ENCODE measurements around the gene MYO6.

Gene MYO6

GRCh38 chr6:75770844-75771243, 21.8 kb downstream of the MYO6 start:
- no peak for DNase-seq

GRCh38 chr6:75775219-75775618, 26.2 kb downstream of the MYO6 start:
- peak; percentile 7 for DNase-seq

DNA sequence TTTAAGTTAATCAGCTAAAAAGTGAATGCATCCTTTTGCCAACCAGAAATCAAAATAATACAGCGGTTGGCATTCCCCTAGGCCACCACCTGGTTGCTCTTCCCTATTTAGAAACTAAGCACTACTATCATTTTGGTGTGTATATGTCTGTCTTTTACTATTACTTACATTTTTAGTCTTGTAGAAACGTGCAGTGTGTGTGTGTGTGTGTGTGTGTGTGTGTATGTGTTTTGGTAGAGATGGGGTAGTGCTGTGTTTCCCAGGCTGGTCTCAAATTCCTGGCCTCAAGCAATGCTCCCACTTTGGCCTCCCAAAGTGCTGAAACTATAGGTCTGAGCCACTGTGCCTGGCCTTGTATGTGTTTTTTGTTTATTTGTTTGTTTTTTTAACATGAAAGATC, 27.4 kb downstream of the MYO6 start:
- no peak for DNase-seq

GRCh38 chr6:75778757-75779156, 29.7 kb downstream of the MYO6 start:
- no peak for DNase-seq

DNA sequence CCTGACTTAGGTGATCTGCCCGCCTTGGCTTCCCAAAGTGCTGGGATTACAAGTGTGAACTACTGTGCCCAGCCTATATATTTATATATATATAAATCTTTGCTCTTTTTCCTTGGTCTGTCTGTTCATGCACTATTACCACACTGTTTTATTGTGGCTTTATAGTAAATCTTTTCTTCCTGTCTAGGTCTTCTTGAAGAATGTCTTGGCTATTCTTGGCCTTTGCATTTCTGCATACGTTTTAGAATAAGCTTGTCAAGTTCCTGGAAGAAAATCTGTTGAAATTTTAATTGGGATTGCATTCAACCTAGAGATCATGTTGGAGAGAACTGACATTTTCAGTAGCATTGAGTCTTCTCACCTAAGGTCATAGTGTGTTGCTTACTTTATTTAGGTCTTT, 37.1 kb downstream of the MYO6 start:
- no peak for DNase-seq

DNA sequence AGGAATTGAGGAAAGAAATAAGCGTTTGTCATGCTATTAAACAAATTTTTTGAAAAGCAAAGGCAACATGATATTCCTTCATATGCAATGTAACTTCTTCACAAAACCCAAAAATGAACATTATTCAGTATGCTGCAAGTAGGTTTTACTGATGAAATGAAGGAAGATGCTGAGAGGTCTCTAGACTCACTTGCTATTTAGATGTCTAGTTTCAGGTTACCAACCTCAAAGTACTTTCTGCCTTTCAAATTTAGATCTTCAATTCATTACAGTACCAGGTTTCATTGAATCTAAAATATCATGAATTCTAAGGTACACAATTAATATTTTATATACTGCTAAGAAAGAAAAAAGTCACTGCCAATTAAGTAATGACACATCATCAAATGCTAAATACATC, 39.9 kb downstream of the MYO6 start:
- DNase-seq, result no peak

- no peak for DNase-seq
Measured at GRCh38 chr6:75791881-75792280, 42.8 kb downstream of the MYO6 start.

DNA sequence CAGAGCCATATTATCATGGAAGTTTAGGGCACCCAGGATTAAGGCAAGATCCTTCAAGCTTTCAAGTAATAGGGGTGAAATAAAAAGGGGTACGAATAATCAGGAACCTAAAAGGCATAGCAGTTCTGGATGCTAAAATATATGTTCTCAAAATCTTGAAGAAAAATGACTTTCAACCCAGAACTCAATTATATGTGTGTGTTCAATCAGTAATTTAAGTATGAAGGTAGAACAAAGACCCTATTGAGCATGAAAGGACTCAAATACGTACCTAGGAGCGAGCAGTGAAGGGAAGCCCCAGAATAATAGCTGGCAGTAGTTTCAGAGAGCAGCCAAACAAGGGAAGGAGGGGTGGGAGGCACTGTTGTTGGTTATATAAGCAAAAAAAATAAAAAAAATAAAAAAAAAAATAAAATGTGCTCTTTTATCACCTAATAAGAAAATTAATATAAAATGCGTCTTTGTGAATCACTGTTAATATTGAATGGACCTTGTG, 45.4 kb downstream of the MYO6 start:
- no peak for DNase-seq

- no peak for DNase-seq
Measured at GRCh38 chr6:75794954-75795739, 46.1 kb downstream of the MYO6 start.

GRCh38 chr6:75796723-75797122, 47.7 kb downstream of the MYO6 start:
- no peak for DNase-seq

GRCh38 chr6:75800133-75800532, 51.1 kb downstream of the MYO6 start:
- peak; percentile 22 for DNase-seq

DNA sequence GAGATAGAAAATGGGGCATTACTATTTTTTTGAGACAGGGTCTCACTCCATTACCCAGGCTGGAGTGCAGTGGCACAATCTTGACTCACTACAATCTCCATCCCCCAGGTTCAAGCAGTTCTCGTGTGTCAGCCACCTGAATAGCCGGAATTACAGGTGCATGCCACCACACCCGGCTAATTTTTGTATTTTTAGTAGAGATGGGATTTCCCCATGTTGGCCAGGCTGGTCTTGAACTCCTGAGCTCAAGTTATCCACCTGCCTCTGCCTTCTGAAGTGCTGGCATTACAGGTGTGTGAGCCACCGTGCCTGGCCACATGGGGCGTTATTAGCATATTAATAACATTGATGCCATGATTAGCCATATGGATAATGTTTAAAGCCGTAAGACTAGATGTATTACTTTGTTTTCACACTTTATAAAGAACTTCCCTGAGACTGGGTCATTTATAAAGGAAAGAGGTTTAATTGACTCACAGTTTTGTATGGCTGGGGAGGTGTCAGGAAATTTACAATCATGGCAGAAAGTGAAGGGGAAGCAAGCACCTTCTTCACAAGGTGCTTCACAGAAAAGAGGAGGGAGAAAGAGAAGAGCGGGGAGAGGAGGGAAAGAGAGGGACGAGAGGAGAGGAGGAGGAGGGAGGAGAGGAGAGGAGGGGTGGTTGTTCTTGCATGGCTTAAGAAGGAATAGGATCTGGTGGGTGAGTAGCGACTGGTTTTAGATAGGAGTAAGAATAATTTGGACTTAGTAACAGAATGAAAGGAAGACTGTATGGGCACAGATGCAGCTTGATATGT, 51.9 kb downstream of the MYO6 start:
- no peak for DNase-seq

- DNase-seq, result no peak
Measured at GRCh38 chr6:75802366-75802765, 53.3 kb downstream of the MYO6 start.

- DNase-seq, result no peak
Measured at GRCh38 chr6:75808507-75808906, 59.5 kb downstream of the MYO6 start.

DNA sequence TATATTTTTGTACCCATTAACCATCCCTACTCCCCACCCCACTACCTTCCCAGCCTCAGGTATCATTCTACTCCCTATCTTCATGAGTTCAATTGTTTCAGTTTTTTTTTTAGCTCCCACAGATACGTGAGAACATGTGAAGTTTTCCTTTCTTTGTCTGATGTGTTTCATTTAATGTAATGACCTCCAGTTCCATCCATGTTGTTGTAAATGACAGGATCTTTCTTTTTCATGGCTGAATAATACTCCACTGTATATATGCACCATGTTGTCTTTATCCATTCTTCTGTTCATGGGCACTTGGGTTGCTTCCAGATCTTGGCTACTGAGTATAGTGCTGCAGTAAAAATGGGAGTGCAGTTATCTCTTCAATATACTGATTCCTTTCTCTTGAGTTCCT, 63.5 kb downstream of the MYO6 start:
- no peak for DNase-seq

DNA sequence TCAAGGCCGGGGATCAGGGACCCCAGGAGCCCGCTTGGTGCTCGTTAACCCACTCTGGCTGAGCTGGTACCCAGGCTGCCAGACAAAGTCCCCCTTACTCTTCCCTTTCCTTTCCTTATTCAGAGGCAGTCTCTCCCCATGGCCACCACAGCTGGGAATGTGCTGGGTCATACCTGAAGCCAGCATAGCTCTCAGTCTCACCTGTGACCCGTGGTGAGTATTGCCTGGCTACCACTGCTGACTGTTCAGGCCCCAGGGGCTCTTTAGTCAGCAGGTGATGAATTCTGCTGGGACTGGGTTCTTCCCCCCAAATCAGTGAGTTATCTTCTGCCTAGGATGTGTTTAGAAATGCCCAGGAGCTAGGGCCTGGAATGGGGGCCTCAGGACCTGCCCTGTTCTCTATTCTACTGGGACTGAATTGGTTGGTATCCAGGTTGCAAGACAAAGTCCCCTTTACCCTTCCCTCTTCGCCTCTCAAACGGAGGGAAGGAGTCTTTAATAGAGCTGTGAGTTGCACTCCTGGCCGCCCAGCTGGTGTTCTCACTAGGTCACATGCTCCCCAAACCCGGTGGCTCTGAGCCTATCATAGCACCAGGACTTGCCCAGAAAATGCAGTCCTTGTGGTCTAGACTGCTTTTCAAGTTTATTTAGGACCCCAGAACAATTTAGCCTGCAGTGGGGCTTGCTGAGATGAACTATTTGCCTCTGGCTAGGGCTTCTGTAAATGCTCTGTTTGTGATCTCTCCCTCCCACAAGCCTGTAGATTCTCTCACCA, 64.6 kb downstream of the MYO6 start:
- no peak for DNase-seq

GRCh38 chr6:75815756-75816155, 66.7 kb downstream of the MYO6 start:
- no peak for DNase-seq

- DNase-seq, result no peak
Measured at GRCh38 chr6:75818098-75818855, 69.2 kb downstream of the MYO6 start.

DNA sequence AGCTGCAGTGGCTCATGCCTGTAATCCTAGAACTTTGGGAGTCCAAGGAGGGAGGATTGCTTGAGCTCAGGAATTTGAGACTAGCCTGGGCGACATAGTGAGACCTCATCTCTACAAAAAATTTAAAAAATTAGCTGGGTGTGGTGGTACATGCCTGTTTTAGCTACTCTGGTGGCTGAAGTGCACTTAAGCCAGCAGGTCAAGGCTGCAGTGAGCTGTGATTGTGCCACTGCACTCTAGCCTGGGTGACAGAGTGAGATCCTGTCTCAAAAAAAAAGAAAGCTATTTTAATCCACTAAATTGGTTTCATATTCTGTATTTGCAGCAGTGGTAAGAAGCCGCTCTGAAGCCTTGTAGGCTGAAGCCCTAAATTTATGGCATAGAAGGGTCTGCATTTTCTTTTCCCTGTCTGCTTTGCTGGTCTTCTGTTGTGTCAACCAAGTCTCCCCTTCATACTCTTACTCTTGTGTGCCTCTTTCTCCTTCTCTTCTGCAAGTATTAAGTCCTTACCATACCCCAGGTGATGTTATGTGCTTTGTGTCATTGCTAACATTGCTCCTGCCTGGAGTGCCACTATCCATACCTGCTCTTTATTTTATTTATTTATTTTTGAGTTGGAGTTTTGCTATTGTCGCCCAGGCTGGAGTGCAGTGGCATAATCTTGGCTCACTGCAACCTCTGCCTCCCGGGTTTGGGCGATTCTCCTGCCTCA, 70.9 kb downstream of the MYO6 start:
- no peak for DNase-seq

DNA sequence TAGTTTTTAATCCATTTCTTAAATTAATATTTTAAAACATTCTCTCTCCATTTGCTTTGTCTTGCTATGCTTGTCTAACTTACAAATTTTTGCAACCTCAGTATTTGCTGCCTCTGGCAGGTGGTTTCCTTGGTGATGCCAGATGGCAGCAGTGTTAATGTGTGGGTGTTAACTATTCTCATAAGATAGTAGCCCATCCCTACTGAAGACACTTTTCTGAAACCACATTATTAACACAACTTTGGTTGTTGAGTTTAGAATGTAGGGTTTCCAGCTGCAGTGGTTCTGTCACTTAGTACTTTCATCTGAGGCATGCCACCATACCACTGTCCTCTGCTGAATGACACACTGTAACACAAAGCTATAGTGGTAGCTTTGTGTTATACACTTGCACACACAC, 75.1 kb downstream of the MYO6 start:
- DNase-seq, result no peak

DNA sequence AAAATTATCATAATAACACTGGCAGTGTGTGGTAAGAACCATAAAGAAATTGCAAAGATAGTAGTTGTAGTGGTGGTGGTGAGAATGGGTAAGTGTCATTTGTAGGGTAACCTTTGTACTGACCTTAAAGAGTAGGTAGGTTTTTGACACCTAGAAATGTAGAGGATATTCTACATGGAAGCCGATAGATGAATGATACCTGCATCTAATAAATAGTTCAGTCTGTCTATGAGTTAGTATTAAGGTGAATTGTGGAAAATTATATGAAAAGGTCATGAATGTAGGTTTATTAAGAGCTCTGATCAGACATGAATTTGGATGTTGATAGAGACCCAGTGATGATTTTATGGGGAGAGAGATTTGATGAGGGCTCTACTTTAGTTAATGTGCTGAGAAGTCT, 78.1 kb downstream of the MYO6 start:
- DNase-seq, result no peak
